Activated CD4-positive, alpha-beta memory T cell treated with anti-CD3 and anti-CD28 coated beads, Interleukin-2, amount 10 ng/mL, durations not matched to agents 7 days and 5 days (primary cell): ENCODE measurements around the gene NECTIN1. TPM values are rescaled to one million over a fixed set of nuclear protein-coding genes. Genes with fewer than 3 reads are reported as not detected.

Source experiments
- CTCF ChIA-PET: fragments of 350-600 bp; sonication (Branson Sonifier 250); formaldehyde crosslinking; loops from one replicate; lab custom pipeline; 2021; ENCODE audit warnings: antibody characterized with exemption, inconsistent platforms; lab: Charles Lee
- POLR2A ChIA-PET: fragments of 350-600 bp; sonication (Branson Sonifier 250); formaldehyde crosslinking; loops from one replicate; lab custom pipeline; 2021; ENCODE audit warnings: antibody characterized with exemption; lab: Charles Lee
- DNase-seq: peaks from one replicate; pipeline ENCODE4 v3.0.0-alpha.2; 2020
- H3K27ac Mint-ChIP-seq: one replicate; pipeline ENCODE4 v1.8.0; 2021; ENCODE audit warnings: mild to moderate bottlenecking, mixed read lengths
- H3K27me3 Mint-ChIP-seq: one replicate; pipeline ENCODE4 v1.8.0; 2021; ENCODE audit warnings: mixed read lengths
- H3K36me3 Mint-ChIP-seq: one replicate; pipeline ENCODE4 v1.8.0; 2021; ENCODE audit warnings: low read depth, mixed read lengths
- H3K4me1 Mint-ChIP-seq: one replicate; pipeline ENCODE4 v1.8.0; 2021; ENCODE audit warnings: mixed read lengths
- H3K4me3 Mint-ChIP-seq: one replicate; pipeline ENCODE4 v1.8.0; 2021; ENCODE audit warnings: mild to moderate bottlenecking, mixed read lengths
- H3K9me3 Mint-ChIP-seq: one replicate; pipeline ENCODE4 v1.8.0; 2021; ENCODE audit warnings: mixed read lengths
- total RNA-seq, 2 experiments: library from RNA; stranded (reverse); gene quantifications; one replicate each; pipeline ENCODE4 v1.2.3, GENCODE V29; 2021

NECTIN1 gene
- total RNA-seq, 2 experiments from 2014 or later = 1.7 to 1.9 TPM

GRCh38 chr11:119626197-119626841 lies 102.7 kb downstream of the NECTIN1 start:
- Mint-ChIP-seq H3K9me3 (no peaks in the 10 kb centered on the region), H3K27me3 (no peaks in the 10 kb centered on the region), H3K36me3 (no peaks in the 10 kb centered on the region), H3K4me3 (no peak overlapping the region), H3K4me1 (no peaks in the 10 kb centered on the region), H3K27ac (no peak overlapping the region)
- ChIA-PET POLR2A (no interaction called here), CTCF (interaction anchor here (1.6 kb wide), 1 partner anchor 103 kb away, joined by 3 read pairs; no protein-coding TSS in a partner anchor)
- no peak for DNase-seq

- no peaks in the 10 kb centered on the region for H3K4me1 Mint-ChIP-seq
- H3K4me3 Mint-ChIP-seq = no peak overlapping the region
- DNase-seq = no peak
- no peaks in the 10 kb centered on the region for H3K27me3 Mint-ChIP-seq
- CTCF ChIA-PET = interaction anchor here (1.3 to 1.6 kb wide), 2 partner anchors 10 to 104 kb away, joined by 3 to 5 read pairs; no protein-coding TSS in a partner anchor
- H3K9me3 Mint-ChIP-seq = no peaks in the 10 kb centered on the region
- H3K36me3 Mint-ChIP-seq = no peaks in the 10 kb centered on the region
- H3K27ac Mint-ChIP-seq = no peak overlapping the region
- POLR2A ChIA-PET = no interaction called here
Observed at GRCh38 chr11:119625206-119625978, 103.6 kb downstream of the NECTIN1 start.

GRCh38 chr11:119624629-119625028 lies 104.4 kb downstream of the NECTIN1 start:
- Mint-ChIP-seq H3K4me3 (no peak overlapping the region), H3K9me3 (no peaks in the 10 kb centered on the region), H3K36me3 (no peaks in the 10 kb centered on the region), H3K4me1 (no peaks in the 10 kb centered on the region), H3K27ac (no peak overlapping the region), H3K27me3 (peaks cover 4% of the 10 kb centered on the region)
- POLR2A ChIA-PET = no interaction called here
- CTCF ChIA-PET = interaction anchor here (1.3 kb wide), 1 partner anchor 9 kb away, joined by 5 read pairs; no protein-coding TSS in a partner anchor
- no peak for DNase-seq

- POLR2A ChIA-PET = no interaction called here
- Mint-ChIP-seq H3K9me3 (no peaks in the 10 kb centered on the region), H3K27me3 (peaks cover 8% of the 10 kb centered on the region), H3K4me1 (no peaks in the 10 kb centered on the region), H3K27ac (no peak overlapping the region), H3K36me3 (no peaks in the 10 kb centered on the region), H3K4me3 (no peak overlapping the region)
- CTCF ChIA-PET = interaction anchor here (0.8 to 1.3 kb wide), 3 partner anchors 8 to 24 kb away, joined by 3 to 5 read pairs (median 3); no protein-coding TSS in a partner anchor
- DNase-seq = no peak
Observed at GRCh38 chr11:119624102-119624615, 104.8 kb downstream of the NECTIN1 start.

GRCh38 chr11:119623682-119624081 lies 105.3 kb downstream of the NECTIN1 start:
- H3K4me3 Mint-ChIP-seq = no peak overlapping the region
- DNase-seq = no peak
- POLR2A ChIA-PET = no interaction called here
- H3K27ac Mint-ChIP-seq = no peak overlapping the region
- CTCF ChIA-PET = interaction anchor here (0.8 to 1.3 kb wide), 2 partner anchors 17 to 24 kb away, joined by 3 read pairs; no protein-coding TSS in a partner anchor
- no peaks in the 10 kb centered on the region for H3K4me1 Mint-ChIP-seq
- peaks cover 8% of the 10 kb centered on the region for H3K27me3 Mint-ChIP-seq
- no peaks in the 10 kb centered on the region for H3K9me3 Mint-ChIP-seq
- no peaks in the 10 kb centered on the region for H3K36me3 Mint-ChIP-seq

GRCh38 chr11:119622454-119623143 lies 106.4 kb downstream of the NECTIN1 start:
- Mint-ChIP-seq H3K27me3 (peaks cover 14% of the 10 kb centered on the region), H3K36me3 (no peaks in the 10 kb centered on the region), H3K9me3 (no peaks in the 10 kb centered on the region), H3K27ac (no peak overlapping the region), H3K4me3 (no peak overlapping the region), H3K4me1 (no peaks in the 10 kb centered on the region)
- CTCF ChIA-PET = interaction anchor here (1.3 to 1.7 kb wide), 2 partner anchors 23 to 106 kb away, joined by 3 to 5 read pairs; partner anchors contain the start of gene NECTIN1
- no peak for DNase-seq
- POLR2A ChIA-PET = no interaction called here

GRCh38 chr11:119619665-119620064 lies 109.3 kb downstream of the NECTIN1 start:
- Mint-ChIP-seq H3K4me1 (peaks cover 10% of the 10 kb centered on the region), H3K4me3 (no peak overlapping the region), H3K36me3 (no peaks in the 10 kb centered on the region), H3K27me3 (peaks cover 16% of the 10 kb centered on the region), H3K9me3 (no peaks in the 10 kb centered on the region), H3K27ac (no peak overlapping the region)
- ChIA-PET CTCF (no interaction called here), POLR2A (no interaction called here)
- DNase-seq = no peak

GRCh38 chr11:119618208-119618909 lies 110.6 kb downstream of the NECTIN1 start:
- Mint-ChIP-seq H3K27ac (no peak overlapping the region), H3K4me3 (no peak overlapping the region), H3K9me3 (no peaks in the 10 kb centered on the region), H3K36me3 (no peaks in the 10 kb centered on the region), H3K27me3 (peaks cover 16% of the 10 kb centered on the region), H3K4me1 (peaks cover 10% of the 10 kb centered on the region)
- ChIA-PET CTCF (interaction anchor here (0.8 kb wide), 1 partner anchor 111 kb away, joined by 3 read pairs; the partner anchor contains the start of gene NECTIN1), POLR2A (no interaction called here)
- no peak for DNase-seq

GRCh38 chr11:119617340-119617713 lies 111.7 kb downstream of the NECTIN1 start:
- no peak overlapping the region for H3K27ac Mint-ChIP-seq
- ChIA-PET CTCF (no interaction called here), POLR2A (no interaction called here)
- no peak for DNase-seq
- peaks cover 20% of the 10 kb centered on the region for H3K27me3 Mint-ChIP-seq
- H3K4me3 Mint-ChIP-seq = no peak overlapping the region
- peaks cover 10% of the 10 kb centered on the region for H3K4me1 Mint-ChIP-seq
- no peaks in the 10 kb centered on the region for H3K36me3 Mint-ChIP-seq
- H3K9me3 Mint-ChIP-seq = no peaks in the 10 kb centered on the region

- H3K36me3 Mint-ChIP-seq = no peaks in the 10 kb centered on the region
- no peaks in the 10 kb centered on the region for H3K9me3 Mint-ChIP-seq
- no peak overlapping the region for H3K27ac Mint-ChIP-seq
- peaks cover 20% of the 10 kb centered on the region for H3K27me3 Mint-ChIP-seq
- CTCF ChIA-PET = interaction anchor here (1.5 kb wide), 1 partner anchor 8 kb away, joined by 5 read pairs; no protein-coding TSS in a partner anchor
- H3K4me1 Mint-ChIP-seq = peaks cover 10% of the 10 kb centered on the region
- H3K4me3 Mint-ChIP-seq = no peak overlapping the region
- POLR2A ChIA-PET = no interaction called here
- DNase-seq = no peak
Observed at GRCh38 chr11:119616586-119617339, 112.2 kb downstream of the NECTIN1 start.

GRCh38 chr11:119615882-119616196 lies 113.2 kb downstream of the NECTIN1 start:
- DNase-seq = no peak
- CTCF ChIA-PET = interaction anchor here (1.5 kb wide), 1 partner anchor 9 kb away, joined by 5 read pairs; no protein-coding TSS in a partner anchor
- Mint-ChIP-seq H3K4me1 (peaks cover 10% of the 10 kb centered on the region), H3K27ac (no peak overlapping the region), H3K9me3 (no peaks in the 10 kb centered on the region), H3K27me3 (peaks cover 22% of the 10 kb centered on the region), H3K4me3 (no peak overlapping the region), H3K36me3 (no peaks in the 10 kb centered on the region)
- POLR2A ChIA-PET = no interaction called here
